ENCODE measurements around the gene CCL5.

GRCh38 chr17:35825206-35825605, 55.0 kb downstream of the CCL5 start:
- TF ChIP-seq CTCF (conservative IDR thresholded peaks at IDR 0.05; ENCODE audit: low read depth, low read length): no peak
- TF ChIP-seq EZH2 (IDR thresholded peaks at IDR 0.05; ENCODE audit: low read length, unreplicated experiment): no peak
- no peak for TF ChIP-seq EZH2phosphoT487 (IDR thresholded peaks at IDR 0.05; ENCODE audit: borderline replicate concordance, low read length)
